Prostate gland (tissue), 2 donors: ENCODE results near the gene KRTAP10-10.
"Not testable (repeated sequence)": the region's sequence is repeated elsewhere in the genome, so short reads cannot be mapped to it uniquely, and the experiment has no call there.

Experiments
- POLR2AphosphoS5 ChIP-seq: sonication (generic); formaldehyde crosslinking; IDR thresholded peaks from one replicate; pipeline ENCODE4 v1.6.1; 2017; ENCODE audit warnings: antibody characterized with exemption
- TF ChIP-seq, protein P1 (sequence below), 4 experiments: fragments of 200-600 bp in 2 of 4; fragments of 450-650 bp in 2 of 4; sonication (generic) in 2 of 4; IDR thresholded peaks; 1 replicate in 3 of 4; 2 replicates in 1 of 4; pipeline ENCODE4 v1.5.1; 2016 to 2019; ENCODE audit warnings: antibody characterized with exemption in 4 of 4, mild to moderate bottlenecking in 2 of 4, moderate library complexity in 2 of 4

DNA sequence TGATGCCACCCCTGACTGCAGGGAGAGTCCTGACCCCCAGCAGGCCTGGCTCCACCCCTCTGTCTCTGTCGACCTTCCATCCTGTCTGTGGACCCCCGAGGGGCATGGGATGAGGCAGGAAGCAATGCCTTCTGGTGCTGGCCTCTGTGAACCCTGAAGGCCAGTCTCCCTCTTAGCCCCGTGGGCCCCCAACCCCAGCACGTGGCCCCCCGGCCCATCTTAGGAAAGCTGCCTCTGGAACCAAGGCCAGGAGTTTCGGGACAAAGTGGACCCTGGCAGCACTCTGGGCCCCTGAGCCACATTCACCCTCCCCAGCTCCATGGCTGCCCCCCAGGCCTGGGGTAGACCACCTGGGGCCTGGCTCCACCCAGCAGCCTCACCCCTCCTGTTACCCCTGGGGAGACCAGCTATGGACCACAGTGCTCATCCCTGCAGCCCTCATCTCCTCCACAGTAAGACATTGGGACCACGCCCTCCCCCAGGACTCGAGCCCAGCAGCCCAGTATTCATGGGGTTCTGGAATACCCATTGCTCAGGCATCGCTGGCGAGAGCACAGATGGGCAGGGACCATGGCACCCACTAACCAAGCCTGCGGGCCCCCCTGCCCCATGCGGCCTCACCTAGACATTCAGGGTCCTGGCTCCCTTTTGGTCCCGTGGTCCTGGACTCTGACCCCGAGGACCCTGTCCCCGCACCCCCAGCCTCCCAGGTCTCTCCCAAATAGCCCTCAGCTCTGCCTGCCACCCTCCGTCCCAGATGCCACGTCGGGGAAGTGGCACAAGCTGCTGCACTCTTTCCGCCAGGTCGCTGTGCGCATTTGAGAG is 1.6 kb downstream of the KRTAP10-10 start:
- TF ChIP-seq, protein P1, sequence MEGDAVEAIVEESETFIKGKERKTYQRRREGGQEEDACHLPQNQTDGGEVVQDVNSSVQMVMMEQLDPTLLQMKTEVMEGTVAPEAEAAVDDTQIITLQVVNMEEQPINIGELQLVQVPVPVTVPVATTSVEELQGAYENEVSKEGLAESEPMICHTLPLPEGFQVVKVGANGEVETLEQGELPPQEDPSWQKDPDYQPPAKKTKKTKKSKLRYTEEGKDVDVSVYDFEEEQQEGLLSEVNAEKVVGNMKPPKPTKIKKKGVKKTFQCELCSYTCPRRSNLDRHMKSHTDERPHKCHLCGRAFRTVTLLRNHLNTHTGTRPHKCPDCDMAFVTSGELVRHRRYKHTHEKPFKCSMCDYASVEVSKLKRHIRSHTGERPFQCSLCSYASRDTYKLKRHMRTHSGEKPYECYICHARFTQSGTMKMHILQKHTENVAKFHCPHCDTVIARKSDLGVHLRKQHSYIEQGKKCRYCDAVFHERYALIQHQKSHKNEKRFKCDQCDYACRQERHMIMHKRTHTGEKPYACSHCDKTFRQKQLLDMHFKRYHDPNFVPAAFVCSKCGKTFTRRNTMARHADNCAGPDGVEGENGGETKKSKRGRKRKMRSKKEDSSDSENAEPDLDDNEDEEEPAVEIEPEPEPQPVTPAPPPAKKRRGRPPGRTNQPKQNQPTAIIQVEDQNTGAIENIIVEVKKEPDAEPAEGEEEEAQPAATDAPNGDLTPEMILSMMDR (IDR thresholded peaks at IDR 0.05), result not testable (repeated sequence)
- TF ChIP-seq POLR2AphosphoS5, result not testable (repeated sequence)
